ENCODE data around the gene ABCD2. TPM values are rescaled to one million over a fixed set of nuclear protein-coding genes. Genes with fewer than 3 reads are reported as not detected.
A peak's percentile ranks its signal among the peaks of the same experiment; 100 is the strongest.
"Not testable (repeated sequence)": the region's sequence is repeated elsewhere in the genome, so short reads cannot be mapped to it uniquely, and the experiment has no call there.

ABCD2 gene
- not detected in 2 replicates for total RNA-seq

DNA sequence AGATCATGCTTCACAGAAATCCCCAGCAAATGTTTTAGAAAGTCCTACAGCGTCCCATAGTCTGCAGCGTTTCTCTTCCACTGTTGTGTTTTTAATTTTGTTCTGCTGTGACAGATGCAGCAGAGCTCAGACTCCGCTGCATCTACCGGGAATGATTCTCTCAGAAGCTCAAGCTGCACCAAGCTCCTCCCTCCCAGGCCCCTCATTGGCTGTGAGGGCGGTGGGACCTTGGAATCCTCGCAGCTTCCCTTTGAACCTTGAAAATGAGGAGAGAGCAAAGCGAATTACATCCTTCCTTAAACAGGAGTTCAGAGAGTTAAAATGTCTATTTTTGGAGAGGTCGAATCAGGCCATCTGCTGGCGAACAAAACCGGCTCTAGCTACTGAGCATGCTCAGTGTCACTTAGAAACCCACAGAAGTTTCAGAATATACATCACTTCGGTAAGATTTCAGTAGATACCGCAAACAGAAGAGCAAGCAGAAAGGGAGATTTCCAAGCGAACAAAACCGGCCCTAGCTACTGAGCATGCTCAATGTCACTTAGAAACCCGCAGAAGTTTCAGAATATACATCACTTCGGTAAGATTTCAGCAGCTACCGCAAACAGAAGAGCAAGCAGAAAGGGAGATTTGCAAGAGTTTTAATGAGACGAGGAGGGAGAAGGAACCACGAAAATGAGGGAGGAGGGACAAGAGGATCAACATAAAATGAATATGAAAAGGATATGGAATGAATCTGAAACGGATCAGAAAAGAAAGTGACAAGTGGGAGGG, at the start of gene ABCD2:
Gene ABCD2, minus strand, starts transcription at position 144 of the 774 bp plus-strand sequence. CDS start 188 bp downstream, outside the sequence.
- DNase-seq, result peak; percentile 47

DNA sequence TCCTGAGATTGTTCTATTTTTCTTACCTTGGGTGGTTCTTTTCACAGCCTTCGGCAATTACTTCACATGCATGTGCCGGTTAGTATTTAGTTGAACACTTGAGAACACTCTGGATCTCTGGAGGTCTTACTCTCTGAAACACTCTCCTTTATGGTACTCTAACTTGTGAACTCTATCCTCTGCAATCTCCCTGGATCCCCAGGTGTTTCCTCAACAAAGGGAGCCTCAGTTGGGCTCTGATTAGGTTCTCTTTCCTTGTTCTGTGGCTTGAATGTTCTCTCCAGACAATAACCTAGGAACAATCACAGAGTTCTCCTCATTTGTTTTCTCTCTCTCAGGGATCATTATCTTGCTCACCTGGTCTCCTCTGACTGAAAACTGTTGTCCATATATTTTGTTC, 40.5 kb upstream of the ABCD2 start:
- DNase-seq, result no peak

DNA sequence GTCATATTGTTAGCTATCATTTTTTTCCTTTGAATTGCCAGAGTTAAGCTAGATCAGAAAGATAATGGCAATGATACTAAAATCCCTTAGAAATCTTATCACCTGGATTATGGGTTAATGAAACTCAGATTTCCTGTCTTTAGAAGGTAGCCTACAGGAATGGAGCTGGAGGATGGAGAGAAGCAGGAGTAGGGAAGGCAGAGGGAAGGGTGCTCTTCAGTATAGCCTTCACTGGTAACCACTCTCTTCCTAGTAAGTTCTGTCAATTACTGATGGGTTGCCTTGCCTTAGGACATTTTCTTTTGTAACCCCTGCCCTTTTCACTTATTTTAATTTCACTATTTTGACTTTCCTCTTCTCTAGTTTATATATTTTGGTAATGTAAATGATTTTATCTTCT, 27.8 kb upstream of the ABCD2 start:
- DNase-seq, result no peak

DNA sequence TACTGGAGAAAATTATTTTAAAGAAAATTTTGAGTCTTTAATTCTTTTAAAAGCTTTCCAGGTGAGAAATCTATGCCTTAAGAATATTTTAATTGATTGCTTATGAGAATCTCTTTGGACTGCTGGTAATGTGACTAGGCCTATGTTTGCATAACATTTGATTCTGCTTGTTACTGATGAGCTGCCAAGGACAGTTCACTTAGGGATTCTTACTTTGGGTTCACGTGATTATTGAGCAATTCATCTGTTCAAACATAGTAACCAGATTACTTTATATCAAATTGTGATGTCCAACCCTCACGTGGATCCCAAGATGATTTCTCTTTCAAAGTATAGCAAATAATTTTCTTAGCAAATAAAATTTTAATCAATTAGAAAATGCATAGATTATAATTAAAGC, 27.4 kb upstream of the ABCD2 start:
- DNase-seq, result no peak

DNA sequence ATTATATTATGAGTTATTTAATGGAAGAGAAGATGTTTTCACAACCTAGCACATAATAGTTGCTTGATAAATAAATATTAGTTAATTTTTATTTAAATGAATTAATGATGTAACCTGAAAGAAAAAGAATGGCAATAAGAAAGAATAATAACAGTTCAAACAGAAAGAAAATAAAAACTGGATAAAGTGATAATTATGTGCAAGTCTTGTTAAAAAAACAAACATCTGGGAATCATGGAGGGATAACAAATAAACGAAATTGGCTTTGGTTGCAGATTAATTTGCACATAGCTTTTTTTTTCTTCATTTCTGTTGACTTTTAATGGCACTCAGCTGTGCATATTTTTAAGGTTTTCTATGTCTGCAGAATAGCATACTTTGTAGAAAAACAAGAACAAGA, 23.4 kb upstream of the ABCD2 start:
- no peak for DNase-seq

DNA sequence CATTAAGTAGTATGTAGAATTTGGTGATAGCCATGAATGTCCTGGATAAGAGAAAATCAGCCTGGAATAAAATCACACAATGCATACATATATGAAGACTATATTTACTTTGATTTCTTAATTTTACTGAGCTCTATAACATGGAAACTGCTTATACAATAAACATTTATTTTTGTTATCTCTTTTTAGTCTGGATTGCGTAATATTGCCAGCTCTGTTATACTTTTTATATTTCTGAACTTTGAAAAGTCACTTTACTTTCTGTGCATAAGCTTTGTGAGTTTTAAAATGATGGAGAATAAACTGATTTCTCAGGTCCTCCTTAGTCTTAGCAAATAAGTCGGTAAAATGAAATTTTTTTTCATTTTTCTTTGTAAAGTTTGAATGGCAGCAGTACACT, 19.2 kb upstream of the ABCD2 start:
- no peak for DNase-seq

DNA sequence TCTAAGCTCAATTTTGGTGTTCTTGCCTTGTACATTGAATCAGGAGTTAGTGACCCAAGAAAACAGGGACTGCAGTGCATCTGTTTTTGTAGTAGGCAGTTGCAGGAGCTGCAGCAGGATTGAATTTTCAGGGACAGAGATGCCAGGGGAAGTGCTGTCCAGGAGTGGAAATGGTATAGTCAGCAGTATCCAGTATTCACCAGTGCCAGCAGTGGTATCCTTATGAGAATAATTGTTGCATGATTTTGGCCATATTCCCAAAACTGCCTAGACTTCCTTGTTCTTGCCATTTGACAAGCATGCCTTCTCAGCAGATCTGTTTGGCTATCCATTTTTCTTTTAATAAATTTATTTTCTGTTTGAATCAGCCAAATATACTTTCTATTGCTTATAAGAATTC, 18.6 kb upstream of the ABCD2 start:
- DNase-seq, result no peak

DNA sequence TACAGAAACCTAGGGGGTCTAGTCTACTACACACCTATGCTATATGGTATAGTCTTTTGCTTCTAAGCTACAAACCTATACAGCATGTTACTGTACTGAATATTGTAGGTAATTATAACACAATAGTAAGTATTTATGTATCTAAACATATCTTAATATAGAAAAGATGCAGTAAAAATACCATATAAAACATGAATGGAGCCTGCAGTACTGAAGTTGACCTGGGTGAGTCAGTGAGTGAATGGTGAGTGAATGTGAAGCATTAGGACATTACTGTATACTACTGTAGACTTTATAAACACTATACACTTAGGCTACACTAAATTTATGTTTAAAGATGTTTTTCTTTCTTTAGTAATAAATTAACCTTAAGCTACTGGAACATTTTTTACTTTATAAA, 13.1 kb upstream of the ABCD2 start:
- DNase-seq, result no peak

DNA sequence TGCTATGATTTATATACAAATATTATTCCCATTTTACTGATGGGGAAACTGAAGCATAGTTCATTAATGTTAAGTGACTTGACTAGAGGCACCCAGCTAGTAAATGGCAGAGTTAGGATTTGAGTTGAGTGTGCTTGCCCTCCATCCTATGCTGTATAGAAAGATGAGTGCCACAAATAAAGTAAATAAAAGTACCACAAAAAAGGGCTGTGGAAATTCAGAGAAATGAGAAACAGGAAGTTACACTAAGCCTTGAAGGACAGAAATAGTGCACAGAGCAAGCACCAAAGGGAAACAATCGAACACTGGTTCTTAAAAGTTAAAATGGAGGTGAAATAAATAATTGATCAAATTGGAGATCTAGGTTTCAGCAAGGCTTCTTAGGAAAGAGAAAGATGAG, 9.2 kb upstream of the ABCD2 start:
- DNase-seq, result no peak

DNA sequence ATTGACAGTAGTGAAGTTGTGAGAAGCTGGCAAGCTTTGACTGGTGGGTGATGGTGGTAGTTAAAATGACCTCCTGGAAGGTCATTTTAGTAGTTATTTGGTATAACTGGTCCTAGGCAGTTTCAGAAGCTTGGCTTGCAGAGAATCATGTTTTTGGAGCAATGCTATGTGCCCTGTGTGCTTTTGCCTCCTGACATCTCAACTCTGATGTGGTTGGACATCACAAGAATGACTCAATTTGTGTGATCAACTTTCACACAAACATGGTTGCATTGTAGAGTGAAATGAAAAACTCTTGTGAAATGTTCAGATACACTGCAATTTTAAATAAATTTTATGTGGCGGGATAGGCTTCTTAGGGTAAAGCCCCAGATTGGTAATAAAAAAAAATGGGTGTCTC, 8.3 kb upstream of the ABCD2 start:
- DNase-seq, result no peak

DNA sequence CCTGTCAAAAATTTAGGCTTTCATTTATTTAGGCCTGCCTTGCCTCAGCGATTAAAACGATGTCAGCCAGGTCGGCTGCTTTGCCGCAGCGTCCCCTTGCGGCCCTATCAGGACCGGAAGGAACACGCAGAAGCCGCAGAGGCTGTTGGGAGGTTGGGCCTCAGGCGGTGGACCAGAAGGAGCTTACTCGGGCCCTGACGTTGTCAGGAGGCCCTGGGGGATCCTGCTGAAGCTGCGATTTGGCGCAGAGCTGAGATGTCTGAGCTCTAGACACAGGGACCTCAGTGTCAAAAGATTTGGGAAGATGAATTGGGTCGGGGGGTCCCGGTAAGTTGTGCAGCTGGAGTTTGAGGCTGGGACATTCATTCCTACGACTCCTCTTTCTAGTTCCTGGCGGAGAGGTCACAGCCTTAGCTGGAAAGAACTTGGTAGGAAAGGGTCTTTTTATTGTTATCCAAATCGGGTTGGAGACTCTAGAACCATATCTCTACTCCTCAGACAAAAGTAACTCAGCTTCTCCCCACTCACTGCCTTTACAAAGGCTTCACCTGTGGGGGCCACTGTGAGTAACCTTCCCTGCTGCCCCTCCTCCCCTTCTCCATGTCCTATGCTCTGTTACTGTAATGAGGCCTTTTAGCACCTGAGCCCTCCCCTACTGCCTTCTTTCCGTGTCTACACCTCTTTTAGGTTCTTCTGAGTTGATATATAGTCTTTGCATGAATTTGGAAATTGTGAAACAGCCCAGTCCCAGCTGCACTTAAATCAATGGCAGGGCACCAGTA, 6.6 kb upstream of the ABCD2 start:
- no peak for DNase-seq

DNA sequence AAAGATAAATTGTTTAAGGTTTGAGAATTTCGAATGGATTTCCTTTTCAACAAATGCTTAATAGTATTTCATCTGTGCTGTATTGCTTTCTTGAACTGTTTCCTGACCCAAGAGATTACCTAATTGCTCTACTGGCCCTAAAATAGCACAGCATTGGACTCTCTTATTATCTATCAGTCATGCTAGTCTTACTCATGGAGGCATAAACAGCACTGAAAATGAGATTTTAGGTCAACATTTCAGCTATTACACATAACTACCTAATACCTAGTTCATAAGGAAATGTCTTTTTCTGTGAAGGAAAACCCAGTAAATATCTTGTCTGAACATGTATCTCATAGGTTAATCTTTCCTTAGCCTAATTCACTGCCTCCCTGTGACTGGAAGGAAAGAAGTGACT, 4.3 kb upstream of the ABCD2 start:
- DNase-seq, result no peak

DNA sequence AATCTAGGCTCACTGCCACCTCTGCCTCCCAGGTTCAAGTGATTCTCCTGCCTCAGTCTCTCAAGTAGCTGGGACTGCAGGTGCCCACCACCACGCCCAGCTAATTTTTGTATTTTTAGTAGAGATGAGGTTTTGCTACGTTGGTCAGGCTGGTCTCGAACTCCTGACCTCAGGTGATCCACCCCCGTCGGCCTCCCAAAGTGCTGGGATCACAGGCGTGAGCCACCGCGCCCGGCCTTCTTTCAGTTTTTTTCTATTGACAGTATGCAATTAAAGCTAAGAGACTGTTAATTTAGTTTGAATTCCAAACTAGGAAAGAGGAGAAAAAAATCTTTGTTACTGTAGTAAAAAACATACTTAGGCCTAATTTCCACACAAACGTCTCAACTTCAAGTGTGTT, 3.6 kb upstream of the ABCD2 start:
- not testable (repeated sequence) for DNase-seq

DNA sequence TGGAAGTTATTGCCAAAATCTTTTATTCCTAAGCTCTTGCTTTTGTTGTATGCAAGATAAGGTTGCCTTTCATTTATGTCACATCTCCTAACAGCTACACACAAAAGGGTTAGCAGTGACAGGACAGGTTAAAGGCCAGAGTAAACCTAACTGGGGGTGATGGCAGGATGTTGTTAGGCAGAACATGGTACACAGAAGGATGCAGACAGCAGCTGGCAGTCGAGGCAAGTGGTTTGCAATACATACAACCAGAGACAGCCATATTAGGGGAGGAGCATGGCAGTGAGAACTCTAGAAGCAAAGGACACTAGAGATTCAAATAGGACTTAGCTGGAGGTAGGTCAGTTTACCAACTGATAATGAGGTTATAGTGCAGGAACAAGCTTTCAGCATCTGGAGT, 2.7 kb upstream of the ABCD2 start:
- no peak for DNase-seq

DNA sequence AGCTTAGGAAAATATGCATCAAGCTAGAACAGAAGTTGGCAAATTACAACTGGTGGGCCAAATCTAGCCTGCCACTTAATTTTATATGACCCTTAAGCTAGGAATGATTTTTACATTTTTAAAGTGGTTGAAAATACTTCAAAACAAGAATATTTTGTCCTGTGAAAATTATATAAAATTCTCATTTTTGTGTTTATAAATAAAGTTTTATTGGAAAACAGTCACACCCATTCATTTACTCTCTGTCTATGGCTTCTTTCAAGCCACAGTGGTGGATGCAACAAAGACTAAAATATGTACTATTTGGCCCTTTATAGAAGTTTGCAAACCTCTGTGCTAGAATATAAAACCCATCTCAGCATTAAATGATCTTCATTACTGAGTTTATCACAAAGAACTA, 2.1 kb upstream of the ABCD2 start:
- no peak for DNase-seq

DNA sequence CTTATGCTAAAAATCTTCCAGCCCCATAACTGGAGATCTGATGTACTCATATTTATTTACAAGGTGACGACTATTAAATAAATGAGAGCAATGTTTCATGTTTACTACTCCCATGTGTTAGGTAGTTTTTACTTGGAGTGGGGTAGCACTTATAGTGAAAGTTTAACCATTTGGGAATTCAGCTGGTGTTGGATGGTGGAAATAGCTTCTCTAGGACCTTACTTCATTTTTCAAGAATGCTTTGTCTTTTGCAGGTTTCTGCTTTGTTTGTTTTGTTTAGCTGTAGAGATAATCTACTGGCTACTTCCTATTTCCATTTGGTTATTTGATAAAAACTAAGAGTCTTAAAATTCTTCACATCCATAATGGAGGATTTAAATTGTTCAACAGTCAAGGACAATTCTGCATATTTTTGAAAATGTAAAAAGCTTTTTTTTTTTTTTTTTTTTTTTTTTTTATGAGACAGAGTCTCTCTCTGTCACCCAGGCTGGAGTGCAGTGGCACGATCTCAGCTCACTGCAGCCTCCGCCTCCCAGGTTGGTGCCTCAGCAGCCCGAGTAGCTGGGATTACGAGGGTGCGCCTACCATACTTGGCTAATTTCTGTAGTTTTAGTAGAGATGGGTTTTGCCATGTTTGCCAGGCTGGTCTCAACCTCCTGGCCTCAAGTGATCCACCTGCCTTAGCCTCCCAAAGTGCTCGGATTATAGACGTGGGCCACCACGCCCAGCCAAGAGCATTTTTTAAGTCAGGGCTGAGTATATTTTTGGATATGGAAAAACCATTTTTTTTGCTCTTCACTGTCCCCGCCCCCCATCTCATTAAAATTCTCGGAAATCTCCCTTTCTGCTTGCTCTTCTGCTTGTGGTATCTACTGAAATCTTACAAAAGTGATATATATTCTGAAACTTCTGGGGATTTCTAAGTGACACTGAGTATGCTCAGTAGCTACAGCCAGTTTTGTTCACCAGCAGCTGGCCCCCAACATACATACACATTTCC, 1.4 kb upstream of the ABCD2 start:
- DNase-seq, result no peak

DNA sequence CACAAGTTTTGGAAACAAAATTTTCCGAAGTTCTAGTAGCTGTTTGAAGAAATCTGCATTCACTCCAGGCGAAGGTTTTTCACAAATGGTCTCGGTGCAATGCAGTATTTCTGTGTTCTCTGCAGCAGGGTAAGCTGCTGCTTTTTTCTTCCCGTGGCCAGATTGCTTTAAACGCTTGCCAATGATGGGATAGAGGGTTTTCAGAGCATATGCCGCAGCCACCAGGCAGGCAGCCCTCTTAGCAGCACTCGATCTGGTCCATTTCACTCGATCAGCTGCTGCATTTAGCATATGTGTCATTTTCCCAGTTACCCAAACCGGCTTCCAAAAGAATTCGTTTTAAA, 315 bp downstream of the ABCD2 start:
- DNase-seq, result no peak

DNA sequence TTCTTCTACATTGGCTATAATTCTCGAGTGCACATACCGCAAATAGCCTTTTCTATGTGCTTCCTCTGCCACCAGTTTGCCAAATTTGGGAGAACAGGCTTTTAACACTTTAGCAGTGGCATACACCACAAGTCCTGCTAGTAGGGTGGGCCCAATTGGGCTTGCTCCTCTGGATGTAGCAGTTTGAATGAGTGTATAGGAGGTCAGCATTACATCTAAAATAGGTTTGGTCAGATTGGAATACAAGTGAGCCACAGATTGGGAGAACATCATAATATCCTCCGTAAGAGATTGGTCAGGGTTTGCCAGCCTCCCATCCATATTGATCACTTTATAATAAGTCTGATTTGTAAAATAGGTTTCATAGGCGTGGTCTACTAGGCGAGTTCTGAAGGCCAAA, 902 bp downstream of the ABCD2 start:
- no peak for DNase-seq

DNA sequence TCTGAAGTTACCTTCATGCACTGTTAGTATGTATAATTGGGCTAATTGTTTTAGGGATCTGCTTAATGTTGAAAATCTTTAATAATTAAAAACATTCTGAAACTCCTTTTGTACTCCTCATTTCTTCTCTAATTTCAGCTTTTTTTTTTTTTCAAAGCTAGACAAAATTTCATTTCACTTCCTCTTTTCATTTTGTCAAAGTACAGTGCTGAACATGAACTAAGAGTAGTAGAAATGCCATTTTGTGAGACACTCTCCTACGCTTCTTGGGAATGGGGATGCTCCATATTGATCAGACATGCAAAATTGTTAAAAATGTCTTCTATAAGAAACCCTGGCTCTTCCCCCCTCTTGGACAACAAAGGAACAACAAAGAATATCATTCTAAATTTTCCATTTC, 1.7 kb downstream of the ABCD2 start:
- DNase-seq, result no peak

DNA sequence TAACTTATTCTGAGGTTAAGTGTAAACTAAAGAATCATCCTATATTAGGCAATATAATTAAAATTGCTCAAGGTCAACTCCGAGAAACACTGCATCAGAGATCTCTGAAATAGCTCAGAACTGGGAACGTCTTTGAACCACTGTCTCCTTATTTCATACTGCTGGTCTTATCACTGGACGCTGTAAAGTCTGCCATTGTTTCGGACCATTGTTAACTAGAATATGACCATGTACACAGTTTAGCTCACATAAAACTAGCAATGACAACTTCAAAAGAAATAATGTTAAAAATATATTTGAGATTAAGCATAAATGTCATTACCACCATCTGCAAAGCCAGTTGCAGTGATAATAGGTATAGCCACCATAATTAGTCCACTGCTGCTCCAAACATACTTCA, 2.9 kb downstream of the ABCD2 start:
- no peak for DNase-seq

DNA sequence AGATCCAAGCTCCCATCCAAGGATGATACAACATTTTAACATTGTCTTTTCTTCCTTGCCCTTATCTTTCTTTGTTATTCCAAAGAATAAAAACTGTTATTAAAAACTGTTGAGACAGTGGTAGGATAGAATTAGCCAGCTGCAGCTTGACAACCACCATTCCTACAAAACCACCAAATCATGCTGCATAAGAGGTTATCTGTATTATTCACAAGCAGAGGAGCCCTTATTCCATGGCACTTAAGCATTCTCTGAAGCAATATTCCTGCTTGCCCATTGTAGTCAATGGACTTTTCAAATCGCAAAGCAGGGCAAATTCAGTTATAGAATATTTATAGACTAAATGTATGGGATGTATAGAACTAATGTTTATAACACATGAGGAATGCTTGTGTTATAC, 3.4 kb downstream of the ABCD2 start:
- DNase-seq, result no peak

DNA sequence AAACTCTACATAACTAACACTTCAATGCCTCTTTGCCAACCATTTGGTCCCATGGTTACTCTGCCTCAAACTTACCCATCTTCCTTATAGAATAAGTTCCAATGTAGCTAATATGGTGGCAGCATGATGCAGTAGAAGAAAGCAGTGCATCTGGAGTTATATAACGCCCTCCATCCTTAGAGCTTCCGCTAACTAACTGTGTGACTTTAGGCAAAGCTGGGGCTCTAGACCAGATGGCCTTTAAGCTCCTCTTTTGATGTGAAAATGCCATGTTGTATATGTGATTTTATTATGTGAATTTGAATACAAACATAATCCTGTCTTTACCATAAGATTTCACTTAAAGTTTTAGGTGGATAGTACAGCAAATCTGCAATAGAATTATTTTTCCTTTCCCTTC, 6.1 kb downstream of the ABCD2 start:
- no peak for DNase-seq

DNA sequence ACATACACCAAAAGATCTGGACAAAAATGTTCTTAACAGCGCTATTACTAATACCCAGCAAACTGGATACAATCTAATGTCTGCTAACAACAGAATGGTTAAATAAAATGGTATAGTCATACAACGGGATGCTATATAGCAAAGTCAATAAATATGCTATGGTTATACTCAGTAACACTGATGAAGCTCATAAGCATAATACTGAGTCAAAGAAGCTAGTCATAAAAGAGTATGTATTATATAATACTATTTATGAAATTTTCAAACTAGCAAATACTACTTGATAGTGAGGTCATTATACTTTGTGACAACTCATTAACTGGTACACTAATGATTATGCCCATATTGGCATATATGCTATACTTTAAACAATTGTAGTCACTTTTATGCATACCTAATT, 7.4 kb downstream of the ABCD2 start:
- DNase-seq, result no peak
